Raji (cell line): ENCODE data around the gene CYP51A1.

ENCODE experiments used
- POLR2A ChIP-seq: IDR thresholded peaks from 2 replicates; pipeline ENCODE4 v1.6.1; 2011; ENCODE audit warnings: low read depth, low read length, control low read depth; ENCODE audit not compliant: insufficient read depth

Gene CYP51A1

GRCh38 chr7:92072121-92072520, 62.2 kb downstream of the CYP51A1 start:
- no peak for TF ChIP-seq POLR2A

- TF ChIP-seq POLR2A = no peak
Observed at GRCh38 chr7:92071032-92071431, 63.2 kb downstream of the CYP51A1 start.

- no peak for TF ChIP-seq POLR2A
Observed at GRCh38 chr7:92064438-92065029, 69.7 kb downstream of the CYP51A1 start.
